Stromal cell of bone marrow (primary cell): ENCODE measurements around the gene OR11H6.
"Not testable (repeated sequence)": the region's sequence is repeated elsewhere in the genome, so short reads cannot be mapped to it uniquely, and the experiment has no call there.

Experiments used
- DNase-seq: peaks from one replicate; pipeline ENCODE4 v3.0.0-alpha.2; 2012; ENCODE audit warnings: low read depth

OR11H6 gene

DNA sequence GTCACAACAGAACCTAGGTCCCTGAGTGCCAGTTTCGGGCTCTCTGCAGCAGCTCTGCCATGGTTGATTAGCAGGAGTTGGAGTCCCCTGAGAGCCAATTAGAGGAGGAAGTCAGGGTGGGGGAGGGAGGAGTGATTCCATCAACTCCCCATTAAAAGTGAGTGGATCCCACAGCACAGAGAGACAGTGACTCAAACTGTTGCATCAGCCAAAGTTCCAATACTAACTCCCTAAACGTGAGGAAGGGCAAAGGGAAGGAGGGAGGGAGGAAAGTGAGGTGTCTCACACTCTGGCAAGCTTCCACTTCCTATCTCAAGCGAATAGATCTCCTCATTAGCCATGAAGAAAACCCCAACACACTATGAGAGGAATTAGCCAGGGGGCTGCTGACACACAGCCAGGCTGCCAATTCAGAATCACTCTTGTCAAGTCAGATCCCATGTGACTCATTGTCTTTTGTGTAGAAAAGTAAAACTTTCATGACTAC, 39.2 kb downstream of the OR11H6 start:
- peak; percentile 74 for DNase-seq

DNA sequence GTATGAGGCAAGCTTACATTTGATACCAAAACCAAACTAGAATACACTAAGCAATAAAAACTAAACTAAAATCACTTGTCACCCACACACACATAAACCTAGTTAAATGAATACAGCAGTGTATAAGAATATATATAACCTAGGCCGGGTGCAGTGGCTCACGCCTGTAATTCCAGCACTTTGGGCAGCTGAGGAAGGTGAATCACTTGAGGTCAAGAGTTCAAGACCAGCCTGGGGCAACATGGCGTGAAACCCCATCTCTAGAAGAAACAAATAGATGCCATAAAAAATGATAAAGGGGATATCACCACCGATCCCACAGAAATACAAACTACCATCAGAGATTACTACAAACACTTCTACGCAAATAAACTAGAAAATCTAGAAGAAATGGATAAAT, 40.9 kb downstream of the OR11H6 start:
- DNase-seq, result not testable (repeated sequence)

DNA sequence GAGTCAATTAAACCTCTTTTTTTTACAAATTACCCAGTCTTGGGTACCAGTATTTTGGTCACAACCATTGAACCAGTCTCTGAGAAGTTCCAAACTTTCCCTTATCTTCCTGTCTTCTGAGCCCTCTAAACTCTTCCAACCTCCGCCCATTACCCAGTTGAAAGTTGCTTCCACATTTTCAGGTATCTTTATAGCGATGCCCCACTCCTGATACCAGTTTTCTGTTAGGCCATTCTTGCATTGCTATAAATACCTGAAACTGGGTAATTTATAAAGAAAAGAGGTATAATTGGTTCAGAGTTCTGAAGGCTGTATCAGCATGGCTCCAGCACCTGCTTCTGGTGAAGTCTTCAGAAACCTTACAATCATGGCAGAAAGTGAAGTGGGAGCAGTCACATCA, 50.6 kb downstream of the OR11H6 start:
- DNase-seq, result no peak
